A549 (cell line): Measurements from ENCODE around the gene TMEM273. TPM values are rescaled to one million over a fixed set of nuclear protein-coding genes. Genes with fewer than 3 reads are reported as not detected.
A peak's percentile ranks its signal among the peaks of the same experiment; 100 is the strongest.

Source experiments
- ATAC-seq, 2 experiments: fragments of 200-7000 bp in 1 of 2; fragments of >200 bp in 1 of 2; cut with Nextera tagmentation in 1 of 2; cut with Tn5 transposase in 1 of 2; 3 replicates each; pipeline versions ENCODE4 v1.8.0 to v1.9.1; 2018 to 2020; ENCODE audit warnings: mild to moderate bottlenecking in 1 of 2, moderate library complexity in 1 of 2
- CTCF ChIA-PET: fragments of 300-600 bp; sonication (Branson Sonifier 250); formaldehyde crosslinking; extraction: SDS; loops from one replicate; lab custom pipeline; 2021; ENCODE audit warnings: antibody characterized with exemption, inconsistent platforms; lab: Yijun Ruan, JAX
- POLR2A ChIA-PET: fragments of 350-600 bp; formaldehyde crosslinking; extraction: SDS; loops from one replicate; lab custom pipeline; 2021; ENCODE audit warnings: antibody characterized with exemption, inconsistent platforms; lab: Yijun Ruan, JAX
- DNase-seq, 2 experiments: peaks; one replicate each; pipeline versions ENCODE4 v3.0.0 to v3.0.0-alpha.2; 2011 to 2016; ENCODE audit warnings: low read depth in 1 of 2, low spot score in 1 of 2
- FAIRE-seq: peaks from 2 replicates; lab custom pipeline; 2011; peaks lifted over from hg19 to GRCh38; lab: Jason Lieb, UNC
- H3K27ac ChIP-seq, 2 experiments: fragments of >200 bp; sonication (Bioruptor Twin); formaldehyde crosslinking; 3 replicates each; pipeline ENCODE4 v1.5.1; 2016 to 2017
- H3K4me1 ChIP-seq: fragments of >200 bp; sonication (Bioruptor Twin); formaldehyde crosslinking; 3 replicates; pipeline ENCODE4 v1.6.1; 2016
- H3K4me2 ChIP-seq: fragments of >200 bp; sonication (Bioruptor Twin); formaldehyde crosslinking; 3 replicates; pipeline ENCODE4 v1.6.1; 2016
- H3K4me3 ChIP-seq: fragments of >200 bp; sonication (Bioruptor Twin); formaldehyde crosslinking; 3 replicates; pipeline ENCODE4 v1.5.1; 2016
- H3K9me3 ChIP-seq: fragments of >200 bp; sonication (Bioruptor Twin); formaldehyde crosslinking; 3 replicates; pipeline ENCODE4 v1.6.1; 2016
- ATOH8 ChIP-seq: fragments of 250-450 bp; sonication (Bioruptor Pico); IDR thresholded peaks from 2 replicates; pipeline ENCODE4 v1.5.0; 2020; ENCODE audit warnings: low read depth, mild to moderate bottlenecking, moderate library complexity
- BHLHE40 ChIP-seq: IDR thresholded peaks from 2 replicates; pipeline ENCODE4 v1.6.1; 2012; ENCODE audit warnings: low read depth, low read length, inconsistent platforms
- CTCF ChIP-seq: fragments of >200 bp; sonication (Bioruptor Twin); formaldehyde crosslinking; IDR thresholded peaks from 3 replicates; pipeline ENCODE4 v1.5.1; 2016
- EHF ChIP-seq: fragments of 250-450 bp; sonication (Bioruptor Pico); IDR thresholded peaks from 2 replicates; pipeline ENCODE4 v1.5.0; 2020; ENCODE audit warnings: mild to moderate bottlenecking
- EP300 ChIP-seq, 2 experiments: fragments of >200 bp; sonication (Bioruptor Twin); formaldehyde crosslinking; IDR thresholded peaks; 2 replicates in 1 of 2; 3 replicates in 1 of 2; pipeline ENCODE4 v1.6.1; 2016 to 2017
- ESRRA ChIP-seq: fragments of 150-350 bp; IDR thresholded peaks from 2 replicates; pipeline ENCODE4 v1.6.1; 2014; ENCODE audit warnings: mild to moderate bottlenecking, low read length, borderline replicate concordance
- FOSB ChIP-seq: fragments of 250-450 bp; sonication (Bioruptor Pico); IDR thresholded peaks from 2 replicates; pipeline ENCODE4 v1.5.0; 2020; ENCODE audit warnings: mild to moderate bottlenecking, moderate library complexity
- FOSL2 ChIP-seq, 2 experiments: fragments of 450-650 bp in 1 of 2; fragments of >200 bp in 1 of 2; sonication (Bioruptor Twin) in 1 of 2; formaldehyde crosslinking; IDR thresholded peaks; 2 replicates each; pipeline versions ENCODE4 v1.5.0 to v1.6.1; 2016 to 2020; ENCODE audit warnings: mild to moderate bottlenecking in 1 of 2, moderate library complexity in 1 of 2
- HDAC2 ChIP-seq: fragments of 200-600 bp; sonication (generic); IDR thresholded peaks from 2 replicates; pipeline ENCODE4 v1.6.1; 2016
- HES2 ChIP-seq: fragments of >200 bp; sonication (Bioruptor Twin); formaldehyde crosslinking; IDR thresholded peaks from 2 replicates; pipeline ENCODE4 v1.6.1; 2016
- HOXB13 ChIP-seq: fragments of 250-450 bp; sonication (Bioruptor Pico); IDR thresholded peaks from 2 replicates; pipeline ENCODE4 v1.5.0; 2020; ENCODE audit warnings: low read depth, mild to moderate bottlenecking, moderate library complexity
- JUN ChIP-seq, 2 experiments: fragments of >200 bp; sonication (Bioruptor Twin); formaldehyde crosslinking; IDR thresholded peaks; 2 replicates in 1 of 2; 3 replicates in 1 of 2; pipeline ENCODE4 v1.6.1; 2016 to 2017
- JUNB ChIP-seq: fragments of >200 bp; sonication (Bioruptor Twin); formaldehyde crosslinking; IDR thresholded peaks from 2 replicates; pipeline ENCODE4 v1.6.1; 2016
- KDM5A ChIP-seq: fragments of 200-600 bp; sonication (generic); IDR thresholded peaks from 2 replicates; pipeline ENCODE4 v1.6.1; 2016; ENCODE audit warnings: antibody characterized with exemption, mild to moderate bottlenecking
- MAFK ChIP-seq: fragments of 450-650 bp; IDR thresholded peaks from 2 replicates; pipeline ENCODE4 v1.6.1; 2014; ENCODE audit not compliant: partially characterized antibody
- MYC ChIP-seq: IDR thresholded peaks from 2 replicates; pipeline ENCODE4 v1.6.1; 2012; ENCODE audit warnings: mild to moderate bottlenecking, inconsistent platforms, low read length, improper control_type of control experiment, borderline replicate concordance
- NPAS2 ChIP-seq: fragments of 250-450 bp; sonication (Bioruptor Pico); IDR thresholded peaks from 2 replicates; pipeline ENCODE4 v1.8.0; 2022; ENCODE audit warnings: mild to moderate bottlenecking, moderate library complexity, borderline replicate concordance
- NR3C1 ChIP-seq: fragments of >200 bp; sonication (Bioruptor Twin); formaldehyde crosslinking; IDR thresholded peaks from 3 replicates; pipeline ENCODE4 v1.6.1; 2017
- POLR2AphosphoS2 ChIP-seq: conservative IDR thresholded peaks from 2 replicates; pipeline ENCODE4 v1.6.1; 2012; ENCODE audit warnings: low read length, improper control_type of control experiment, inconsistent platforms
- RAD21 ChIP-seq, 2 experiments: fragments of >200 bp in 1 of 2; sonication (Bioruptor Twin) in 1 of 2; formaldehyde crosslinking in 1 of 2; IDR thresholded peaks in 1 of 2; conservative IDR thresholded peaks in 1 of 2; 2 replicates in 1 of 2; 3 replicates in 1 of 2; pipeline ENCODE4 v1.6.1; 2012 to 2018; ENCODE audit warnings: inconsistent platforms in 1 of 2
- RCOR1 ChIP-seq: fragments of 150-350 bp; IDR thresholded peaks from 2 replicates; pipeline ENCODE4 v1.6.1; 2014; ENCODE audit warnings: antibody characterized with exemption, low read length, low read depth
- REST ChIP-seq: fragments of 200-600 bp; sonication (generic); IDR thresholded peaks from 2 replicates; pipeline ENCODE4 v1.6.1; 2016; ENCODE audit warnings: antibody characterized with exemption, mild to moderate bottlenecking, moderate library complexity
- SMC3 ChIP-seq: fragments of >200 bp; sonication (Bioruptor Twin); formaldehyde crosslinking; IDR thresholded peaks from 3 replicates; pipeline ENCODE4 v1.6.1; 2018; ENCODE audit warnings: inconsistent platforms
- SREBF2 ChIP-seq: fragments of 450-650 bp; IDR thresholded peaks from 2 replicates; pipeline ENCODE4 v1.6.1; 2014; ENCODE audit warnings: mild to moderate bottlenecking, moderate library complexity
- TFCP2L1 ChIP-seq: fragments of 250-450 bp; sonication (Bioruptor Pico); IDR thresholded peaks from 2 replicates; pipeline ENCODE4 v1.5.0; 2021; ENCODE audit warnings: mild to moderate bottlenecking
- TP53 ChIP-seq: fragments of 250-450 bp; sonication (Bioruptor Pico); IDR thresholded peaks from 2 replicates; pipeline ENCODE4 v1.5.0; 2021; ENCODE audit warnings: mild to moderate bottlenecking, moderate library complexity
- ZC3H11A ChIP-seq: fragments of 450-650 bp; IDR thresholded peaks from 2 replicates; pipeline ENCODE4 v1.6.1; 2014; ENCODE audit warnings: antibody characterized with exemption, mild to moderate bottlenecking
- ZFP36 ChIP-seq: fragments of 450-650 bp; IDR thresholded peaks from 2 replicates; pipeline ENCODE4 v1.6.1; 2014; ENCODE audit warnings: borderline replicate concordance; ENCODE audit not compliant: partially characterized antibody
- ZNF302 ChIP-seq: fragments of 250-450 bp; sonication (Bioruptor Pico); IDR thresholded peaks from 2 replicates; pipeline ENCODE4 v1.9.0; 2021; ENCODE audit warnings: inconsistent platforms, mild to moderate bottlenecking, moderate library complexity
- WGBS: methylation state at CpG from one replicate; pipeline ENCODE4 v1.1.6; 2017; ENCODE audit errors: missing lambda C conversion rate; 5-methylcytosine and 5-hydroxymethylcytosine counted together
- polyA plus RNA-seq, 4 experiments: library from polyadenylated mRNA; depleted of rRNA in 3 of 4; stranded (reverse); fragments of >200 nt; fragmentation: RNase III in 1 of 4; extraction: RNeasy Plus Mini Kit Qiagen cat#74134 plus additional on column Dnase treatment in 1 of 4; gene quantifications; 2 replicates in 3 of 4; 3 replicates in 1 of 4; pipeline ENCODE4 v1.2.3, GENCODE V29; 2011 to 2017

TMEM273 gene
- polyA plus RNA-seq, 2 of the 4 experiments (the other 2 are of a cell fraction) = not detected

GRCh38 chr10:49115015-49115795 lies 73.0 kb downstream of the TMEM273 start, which contains the start of gene VSTM4:
VSTM4 (minus strand) TSS chr10:49115522; CDS start chr10:49115485, 37 bp downstream.
- 59% methylated on average over 3 of the region's 95 CpGs for WGBS
- POLR2A ChIA-PET = no interaction called here
- Histone ChIP-seq H3K4me1 (no peaks in the 10 kb centered on the region), H3K9me3 (no peaks in the 10 kb centered on the region), H3K4me2 (peak within 1 kb of the TSS; percentile 96), H3K27ac (peak within 1 kb of the TSS; percentile 50 to 81; a peak in 5 of 6 replicates), H3K4me3 (peak within 1 kb of the TSS; percentile 58)
- ATAC-seq = peak; percentile 51 to 55; a peak in 5 of 6 replicates
- no peak for DNase-seq
- CTCF ChIA-PET = no interaction called here
- TF ChIP-seq NPAS2 (CRISPR knock-in tag) (no peak), CTCF (no peak; the same call in 1 of the 3 replicates)
- no peak for FAIRE-seq

- H3K9me3 ChIP-seq = no peaks in the 10 kb centered on the region
- peak overlapping the region in 1 of 2 experiments; percentile 81; a peak in 2 of 6 replicates for H3K27ac ChIP-seq
- FAIRE-seq = no peak
- no peaks in the 10 kb centered on the region for H3K4me1 ChIP-seq
- peak overlapping the region; percentile 58 for H3K4me3 ChIP-seq
- 78% methylated on average over 9 of the region's 9 CpGs for WGBS
- no peak for DNase-seq
- TF ChIP-seq JUNB = no peak
- TF ChIP-seq FOSB (CRISPR knock-in tag) = no peak
- TF ChIP-seq KDM5A = no peak
- no peak for TF ChIP-seq FOSL2 (IDR thresholded peaks at IDR 0.05)
- TF ChIP-seq FOSL2 (CRISPR knock-in tag; IDR thresholded peaks at IDR 0.05) = no peak
- no peak for TF ChIP-seq TP53
- TF ChIP-seq ZFP36 = no peak
- no peak for TF ChIP-seq REST
- TF ChIP-seq RCOR1 = no peak
- TF ChIP-seq POLR2AphosphoS2 = no peak
- no peak for TF ChIP-seq ZC3H11A
- TF ChIP-seq HES2 = no peak
- no peak for TF ChIP-seq RAD21 (conservative IDR thresholded peaks at IDR 0.05 in 1 of 2, IDR thresholded peaks at IDR 0.05 in 1 of 2)
- no peak for TF ChIP-seq NR3C1
- TF ChIP-seq ESRRA = no peak
- no peak for TF ChIP-seq BHLHE40
- ATAC-seq = peak in 1 of 2 experiments; percentile 31; a peak in 3 of 6 replicates
- CTCF ChIA-PET = no interaction called here
- H3K4me2 ChIP-seq = peak overlapping the region; percentile 96
- POLR2A ChIA-PET = no interaction called here
Observed at GRCh38 chr10:49114718-49115014, 73.5 kb downstream of the TMEM273 start.

- Histone ChIP-seq H3K4me3 (no peak overlapping the region), H3K27ac (no peak overlapping the region), H3K4me2 (no peak overlapping the region), H3K4me1 (no peaks in the 10 kb centered on the region), H3K9me3 (no peaks in the 10 kb centered on the region)
- no peak for DNase-seq
- ChIA-PET CTCF (interaction anchor here (1.3 kb wide), 1 partner anchor 294 kb away, joined by 3 read pairs; no protein-coding TSS in a partner anchor), POLR2A (no interaction called here)
- WGBS = 64% methylated on average over 3 of the region's 3 CpGs
- no peak for FAIRE-seq
- no peak for ATAC-seq
- TF ChIP-seq MAFK (no peak), EP300 (IDR thresholded peaks at IDR 0.05) (no peak), KDM5A (no peak), EHF (CRISPR knock-in tag) (no peak), HDAC2 (no peak), ZNF302 (CRISPR knock-in tag) (no peak), HOXB13 (CRISPR knock-in tag) (no peak), TFCP2L1 (CRISPR knock-in tag) (no peak), SREBF2 (no peak), NPAS2 (CRISPR knock-in tag) (no peak), ATOH8 (CRISPR knock-in tag) (no peak), JUN (IDR thresholded peaks at IDR 0.05) (no peak), SMC3 (no peak), MYC (no peak), ZC3H11A (no peak)
Observed at GRCh38 chr10:49113741-49114141, 74.5 kb downstream of the TMEM273 start.
